ENCODE measurements around the gene IER5L. TPM values are rescaled to one million over a fixed set of nuclear protein-coding genes. Genes with fewer than 3 reads are reported as not detected.
"Not testable (repeated sequence)": the region's sequence is repeated elsewhere in the genome, so short reads cannot be mapped to it uniquely, and the experiment has no call there.

The IER5L gene
- total RNA-seq, 4 donors from 2014 or later, result 5.0 to 24.2 (median 12.9) TPM

DNA sequence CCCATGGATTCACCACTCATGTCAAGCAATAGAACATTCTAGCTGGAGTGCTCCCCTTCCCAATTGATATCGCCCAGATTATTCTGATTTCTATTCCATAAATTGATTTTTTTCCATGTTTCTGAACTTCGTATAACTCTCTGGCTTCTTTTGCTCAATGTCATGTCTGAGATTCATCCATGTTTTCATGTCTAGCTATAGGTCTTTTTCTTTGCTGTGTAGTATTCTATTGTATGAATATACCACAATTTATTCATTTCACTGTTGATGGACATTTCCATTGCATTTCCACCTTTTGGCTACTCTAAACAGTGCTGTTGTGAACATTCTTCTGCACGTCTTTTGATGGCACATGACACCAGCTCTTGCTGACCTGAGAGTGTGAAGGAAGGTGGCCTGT, 47.3 kb downstream of the IER5L start:
- DNase-seq (ENCODE audit: extremely low spot score), result no peak
- Histone ChIP-seq H3K27me3 (no peaks in the 10 kb centered on the region), H3K27ac (replicated peaks in 1 of 4) (no peak overlapping the region), H3K4me3 (no peak overlapping the region), H3K36me3 (peaks cover 11 to 85% (median 75%) of the 10 kb centered on the region in 4 donors), H3K9me3 (no peaks in the 10 kb centered on the region), H3K4me1 (peaks cover 8 to 19% (median 12%) of the 10 kb centered on the region in 4 donors)
- TF ChIP-seq POLR2A (IDR thresholded peaks at IDR 0.05; ENCODE audit: low read depth) (no peak), CTCF (IDR thresholded peaks at IDR 0.05) (no peak), POLR2AphosphoS5 (IDR thresholded peaks at IDR 0.05) (no peak), EP300 (IDR thresholded peaks at IDR 0.05) (no peak)
- 82% methylated on average over 3 of the region's 3 CpGs for WGBS
- intact Hi-C loops (cut with DNase I), result loop anchor here (5.0 kb wide), 1 partner anchor 657 kb away; no protein-coding TSS in a partner anchor

DNA sequence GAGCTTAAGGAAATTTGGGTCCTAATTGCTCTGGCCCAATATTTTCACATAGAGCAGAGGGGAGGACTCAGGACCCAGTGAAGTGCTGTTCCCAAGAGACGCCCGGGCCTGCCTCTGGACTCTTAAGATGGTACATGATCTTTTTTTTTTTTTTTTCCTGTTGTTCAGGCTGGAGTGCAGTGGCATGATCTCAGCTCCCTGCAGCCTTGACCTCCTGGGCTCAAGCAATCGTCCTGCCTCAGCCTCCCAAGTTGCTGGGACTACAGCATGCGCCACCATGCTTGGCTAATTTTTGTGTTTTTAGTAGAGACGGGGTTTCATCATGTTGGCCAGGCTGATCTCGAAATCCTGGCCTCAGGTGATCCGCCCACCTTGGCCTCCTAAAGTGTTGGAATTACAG, 47.8 kb downstream of the IER5L start:
- peaks cover 8 to 19% (median 12%) of the 10 kb centered on the region in 4 donors for H3K4me1 ChIP-seq
- 83% methylated on average over 7 of the region's 7 CpGs for WGBS
- not testable (repeated sequence) for DNase-seq (ENCODE audit: extremely low spot score); H3K27ac ChIP-seq (replicated peaks in 1 of 4); H3K4me3 ChIP-seq; H3K27me3 ChIP-seq; H3K9me3 ChIP-seq
- intact Hi-C loops (cut with DNase I), result loop anchor here (5.0 kb wide), 1 partner anchor 657 kb away; no protein-coding TSS in a partner anchor
- peaks cover 8 to 85% (median 74%) of the 10 kb centered on the region in 4 donors for H3K36me3 ChIP-seq

- Histone ChIP-seq H3K9me3 (no peaks in the 10 kb centered on the region), H3K36me3 (peaks cover 12 to 89% (median 78%) of the 10 kb centered on the region in 4 donors), H3K4me1 (peaks cover 8 to 19% (median 12%) of the 10 kb centered on the region in 4 donors), H3K27me3 (no peaks in the 10 kb centered on the region), H3K27ac (replicated peaks in 1 of 4) (no peak overlapping the region), H3K4me3 (no peak overlapping the region)
- intact Hi-C loops (cut with DNase I), result no loop called here
- WGBS, result 83% methylated on average over 4 of the region's 5 CpGs
- TF ChIP-seq POLR2A (IDR thresholded peaks at IDR 0.05; ENCODE audit: low read depth) (no peak), EP300 (IDR thresholded peaks at IDR 0.05) (no peak), CTCF (IDR thresholded peaks at IDR 0.05) (no peak), POLR2AphosphoS5 (IDR thresholded peaks at IDR 0.05) (no peak)
- DNase-seq (ENCODE audit: extremely low spot score), result no peak
Observed at GRCh38 chr9:129128689-129129088, 49.4 kb downstream of the IER5L start.

GRCh38 chr9:129126749-129127618, 51.1 kb downstream of the IER5L start:
- no peak for DNase-seq (ENCODE audit: extremely low spot score)
- Histone ChIP-seq H3K4me3 (no peak overlapping the region), H3K9me3 (no peaks in the 10 kb centered on the region), H3K27me3 (no peaks in the 10 kb centered on the region), H3K4me1 (peaks cover 7 to 18% (median 12%) of the 10 kb centered on the region in 4 donors), H3K36me3 (peaks cover 13 to 91% (median 86%) of the 10 kb centered on the region in 4 donors), H3K27ac (replicated peaks in 1 of 4) (peak overlapping the region in 1 of 4 donors; percentile 11)
- TF ChIP-seq POLR2AphosphoS5 (IDR thresholded peaks at IDR 0.05), result no peak
- no peak for TF ChIP-seq POLR2A (IDR thresholded peaks at IDR 0.05; ENCODE audit: low read depth)
- no peak for TF ChIP-seq EP300 (IDR thresholded peaks at IDR 0.05)
- no peak for TF ChIP-seq CTCF (IDR thresholded peaks at IDR 0.05)
- WGBS, result 64% methylated on average over 10 of the region's 10 CpGs
- intact Hi-C loops (cut with DNase I), result no loop called here

Other genes starting within 250 kb of the IER5L start
- 10 to 100 TPM; 10.4 to 20.7 (median 14.1) TPM for gene DOLK, start 230.7 kb downstream of the IER5L start, total RNA-seq
- 10 to 100 TPM; 22.9 to 34.0 (median 29.4) TPM for gene NUP188, start 230.6 kb downstream of the IER5L start, total RNA-seq
- 10 to 100 TPM; 71.6 to 92.3 (median 88.5) TPM for gene SH3GLB2, start 149.9 kb downstream of the IER5L start, total RNA-seq
- 10 to 100 TPM; 23.9 to 44.2 (median 32.1) TPM for gene MIGA2, start 141.6 kb downstream of the IER5L start, total RNA-seq
- gene DOLPP1, start 97.2 kb downstream of the IER5L start, total RNA-seq, result 1 to 10 TPM; 3.0 to 5.5 (median 4.3) TPM
- 100 to 1,000 TPM in 2 of 4 donors, 10 to 100 TPM in 2; 73.9 to 117 (median 92.2) TPM for gene CRAT, start 67.5 kb downstream of the IER5L start, total RNA-seq
- gene PTPA, start 66.8 kb downstream of the IER5L start, total RNA-seq, result 10 to 100 TPM; 57.7 to 91.9 (median 77.4) TPM

Measured in esophagus muscularis mucosa (tissue), 4 donors.